H1 (cell line): ENCODE data around the gene MED12L.

Experiments
- ASH2L ChIP-seq: fragments of 200-600, 300-600 bp; sonication (generic); IDR thresholded peaks from one replicate; pipeline ENCODE4 v1.7.1; 2017; ENCODE audit warnings: low read length
- BCL11A ChIP-seq, 2 experiments: IDR thresholded peaks; one replicate each; pipeline ENCODE4 v1.6.1; 2011; ENCODE audit warnings: low read depth in 2 of 2, low read length in 2 of 2, mild to moderate bottlenecking in 2 of 2
- CBX5 ChIP-seq: fragments of 300-800, 300-1000 bp; sonication (generic); IDR thresholded peaks from 2 replicates; pipeline ENCODE4 v1.7.1; 2016; ENCODE audit warnings: antibody characterized with exemption, low read length, low read depth
- FOSL1 ChIP-seq: IDR thresholded peaks from 2 replicates; pipeline ENCODE4 v1.6.1; 2011; ENCODE audit warnings: mild to moderate bottlenecking, low read depth, low read length, moderate library complexity; ENCODE audit not compliant: insufficient read depth
- JUND ChIP-seq: IDR thresholded peaks from 2 replicates; pipeline ENCODE4 v1.6.1; 2011; ENCODE audit warnings: mild to moderate bottlenecking, improper control_type of control experiment, low read length
- KDM1A ChIP-seq: fragments of 200-600, 300-600 bp; sonication (generic); IDR thresholded peaks from 2 replicates; pipeline ENCODE4 v1.7.1; 2016; ENCODE audit warnings: mild to moderate bottlenecking, low read length, borderline replicate concordance
- POLR2AphosphoS5 ChIP-seq: IDR thresholded peaks from 2 replicates; pipeline ENCODE4 v1.6.1; 2011; ENCODE audit warnings: low read depth, low read length
- SIX5 ChIP-seq: IDR thresholded peaks from 2 replicates; pipeline ENCODE4 v1.6.1; 2011; ENCODE audit warnings: mild to moderate bottlenecking, low read depth, low read length
- TF ChIP-seq, protein P1 (sequence below), 3 experiments: IDR thresholded peaks; 1 replicate in 2 of 3; 2 replicates in 1 of 3; pipeline versions ENCODE4 v1.5.1 to v1.6.1; 2011; ENCODE audit warnings: low read length in 3 of 3, mild to moderate bottlenecking in 3 of 3, inconsistent platforms in 2 of 3, low read depth in 1 of 3, moderate library complexity in 1 of 3; ENCODE audit not compliant: insufficient read depth in 1 of 3; ENCODE audit errors: control extremely low read depth in 1 of 3
- TF ChIP-seq, protein P2 (sequence below): IDR thresholded peaks from 2 replicates; pipeline ENCODE4 v1.6.1; 2012; ENCODE audit warnings: inconsistent platforms

DNA sequence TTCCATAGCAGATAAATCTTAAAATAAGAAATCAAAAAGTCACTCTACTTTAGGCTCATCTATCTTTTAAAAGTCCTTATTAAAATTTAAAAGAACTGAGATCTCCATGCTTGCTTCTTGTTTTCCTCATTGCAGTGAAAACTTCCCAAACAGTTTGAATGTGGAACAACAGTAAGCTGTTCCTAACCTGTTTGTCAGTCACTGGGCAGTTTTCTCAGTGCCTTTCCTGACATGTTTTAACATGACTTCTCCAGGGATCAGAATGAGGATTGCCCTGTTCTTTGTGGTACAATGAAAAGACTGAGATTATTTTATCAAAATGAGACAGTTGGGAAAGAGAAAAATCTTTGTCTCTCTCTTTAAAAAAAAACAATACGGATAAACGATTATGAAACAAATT lies 230.4 kb downstream of the MED12L start:
- TF ChIP-seq POLR2AphosphoS5 (no peak), SIX5 (no peak), FOSL1 (no peak), CBX5 (no peak), JUND (no peak), KDM1A (no peak), BCL11A (IDR thresholded peaks at IDR 0.05; ENCODE audit: low read depth in 2 of 2, low read length in 2 of 2) (no peak), ASH2L (no peak)
- TF ChIP-seq, protein P1, sequence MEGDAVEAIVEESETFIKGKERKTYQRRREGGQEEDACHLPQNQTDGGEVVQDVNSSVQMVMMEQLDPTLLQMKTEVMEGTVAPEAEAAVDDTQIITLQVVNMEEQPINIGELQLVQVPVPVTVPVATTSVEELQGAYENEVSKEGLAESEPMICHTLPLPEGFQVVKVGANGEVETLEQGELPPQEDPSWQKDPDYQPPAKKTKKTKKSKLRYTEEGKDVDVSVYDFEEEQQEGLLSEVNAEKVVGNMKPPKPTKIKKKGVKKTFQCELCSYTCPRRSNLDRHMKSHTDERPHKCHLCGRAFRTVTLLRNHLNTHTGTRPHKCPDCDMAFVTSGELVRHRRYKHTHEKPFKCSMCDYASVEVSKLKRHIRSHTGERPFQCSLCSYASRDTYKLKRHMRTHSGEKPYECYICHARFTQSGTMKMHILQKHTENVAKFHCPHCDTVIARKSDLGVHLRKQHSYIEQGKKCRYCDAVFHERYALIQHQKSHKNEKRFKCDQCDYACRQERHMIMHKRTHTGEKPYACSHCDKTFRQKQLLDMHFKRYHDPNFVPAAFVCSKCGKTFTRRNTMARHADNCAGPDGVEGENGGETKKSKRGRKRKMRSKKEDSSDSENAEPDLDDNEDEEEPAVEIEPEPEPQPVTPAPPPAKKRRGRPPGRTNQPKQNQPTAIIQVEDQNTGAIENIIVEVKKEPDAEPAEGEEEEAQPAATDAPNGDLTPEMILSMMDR (IDR thresholded peaks at IDR 0.05; ENCODE audit: control extremely low read depth in 1 of 3, insufficient read depth in 1 of 3, low read depth in 1 of 3, low read length in 3 of 3), result no peak
- TF ChIP-seq, protein P2, sequence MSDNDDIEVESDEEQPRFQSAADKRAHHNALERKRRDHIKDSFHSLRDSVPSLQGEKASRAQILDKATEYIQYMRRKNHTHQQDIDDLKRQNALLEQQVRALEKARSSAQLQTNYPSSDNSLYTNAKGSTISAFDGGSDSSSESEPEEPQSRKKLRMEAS, result no peak
